Measurements from ENCODE around the gene MAP3K2. TPM values are rescaled to one million over a fixed set of nuclear protein-coding genes. Genes with fewer than 3 reads are reported as not detected.

Gene MAP3K2
- total and polyA plus RNA-seq, 2 of the 8 experiments (the other 6 are each of a cell fraction or from before 2014, with no cell fraction given): 2.0 to 23.2 TPM

DNA sequence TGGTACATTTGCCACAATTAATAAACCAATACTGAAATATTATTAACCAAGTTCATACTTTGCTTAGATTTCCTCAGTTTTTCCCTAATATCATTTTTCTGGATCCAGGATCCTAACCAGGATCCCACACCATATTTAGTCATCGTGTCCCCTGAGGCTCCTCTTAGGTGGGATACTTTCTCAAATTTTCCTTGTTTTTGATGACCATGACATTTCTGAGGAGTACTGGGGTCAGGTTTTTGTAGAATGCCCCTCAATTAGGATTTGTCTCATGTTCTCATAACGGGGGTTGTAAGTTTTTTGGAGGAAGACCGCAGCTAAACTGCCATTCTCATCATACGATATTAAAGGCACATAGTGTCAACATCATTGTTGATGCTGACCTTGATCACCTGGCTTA, 78.3 kb downstream of the MAP3K2 start (continued):
- TF ChIP-seq JUN (IDR thresholded peaks at IDR 0.05; ENCODE audit: low read depth, low read length): no peak
- TF ChIP-seq, protein P1, sequence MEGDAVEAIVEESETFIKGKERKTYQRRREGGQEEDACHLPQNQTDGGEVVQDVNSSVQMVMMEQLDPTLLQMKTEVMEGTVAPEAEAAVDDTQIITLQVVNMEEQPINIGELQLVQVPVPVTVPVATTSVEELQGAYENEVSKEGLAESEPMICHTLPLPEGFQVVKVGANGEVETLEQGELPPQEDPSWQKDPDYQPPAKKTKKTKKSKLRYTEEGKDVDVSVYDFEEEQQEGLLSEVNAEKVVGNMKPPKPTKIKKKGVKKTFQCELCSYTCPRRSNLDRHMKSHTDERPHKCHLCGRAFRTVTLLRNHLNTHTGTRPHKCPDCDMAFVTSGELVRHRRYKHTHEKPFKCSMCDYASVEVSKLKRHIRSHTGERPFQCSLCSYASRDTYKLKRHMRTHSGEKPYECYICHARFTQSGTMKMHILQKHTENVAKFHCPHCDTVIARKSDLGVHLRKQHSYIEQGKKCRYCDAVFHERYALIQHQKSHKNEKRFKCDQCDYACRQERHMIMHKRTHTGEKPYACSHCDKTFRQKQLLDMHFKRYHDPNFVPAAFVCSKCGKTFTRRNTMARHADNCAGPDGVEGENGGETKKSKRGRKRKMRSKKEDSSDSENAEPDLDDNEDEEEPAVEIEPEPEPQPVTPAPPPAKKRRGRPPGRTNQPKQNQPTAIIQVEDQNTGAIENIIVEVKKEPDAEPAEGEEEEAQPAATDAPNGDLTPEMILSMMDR (IDR thresholded peaks at IDR 0.05; ENCODE audit: control extremely low read depth in 1 of 3, insufficient read depth in 1 of 3, low read depth in 1 of 3, low read length in 3 of 3): no peak
- no peak for TF ChIP-seq JUND (IDR thresholded peaks at IDR 0.05; ENCODE audit: low read length)
